NB4 (cell line): ENCODE measurements around the gene LRRN1.
"Not testable (repeated sequence)": the region's sequence is repeated elsewhere in the genome, so short reads cannot be mapped to it uniquely, and the experiment has no call there.

ENCODE experiments used
- DNase-seq: peaks from one replicate; pipeline ENCODE4 v3.0.0; 2010; ENCODE audit warnings: low read depth
- H3K4me3 ChIP-seq: one replicate; pipeline ENCODE4 v1.5.1; 2011; ENCODE audit warnings: mild to moderate bottlenecking, low read depth, low read length, moderate library complexity
- CTCF ChIP-seq: IDR thresholded peaks from one replicate; pipeline ENCODE4 v1.5.1; 2012; ENCODE audit warnings: low read depth, low read length
- MYC ChIP-seq: IDR thresholded peaks from 2 replicates; pipeline ENCODE4 v1.6.1; 2011; ENCODE audit warnings: low read depth, low read length
- POLR2A ChIP-seq: IDR thresholded peaks from 2 replicates; pipeline ENCODE4 v1.6.1; 2011; ENCODE audit warnings: mild to moderate bottlenecking; ENCODE audit not compliant: insufficient read length; ENCODE audit errors: extremely low read depth
- TF ChIP-seq, protein P1 (sequence below): IDR thresholded peaks from 2 replicates; pipeline ENCODE4 v1.6.1; 2011; ENCODE audit warnings: low read depth, low read length

The LRRN1 gene

DNA sequence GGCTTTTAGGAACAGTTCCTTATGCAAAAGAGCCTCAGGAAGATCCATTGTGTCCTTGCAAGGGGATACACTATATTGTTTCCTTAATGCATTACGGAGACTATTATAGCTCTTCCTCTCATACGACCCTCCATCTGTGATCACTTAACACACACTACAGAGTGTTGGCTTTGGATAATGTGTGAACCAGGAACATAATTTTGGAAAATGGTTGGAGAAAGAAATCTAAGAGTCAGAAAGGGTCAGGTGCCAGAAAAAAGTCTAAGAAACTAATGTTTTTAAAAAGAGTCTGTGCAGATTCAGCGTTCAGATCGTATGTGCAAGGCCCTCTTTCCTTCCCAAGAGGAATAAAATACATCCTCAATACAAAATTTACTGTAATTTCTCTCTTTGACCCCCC is 27.3 kb downstream of the LRRN1 start:
- no peak for DNase-seq
- TF ChIP-seq, protein P1, sequence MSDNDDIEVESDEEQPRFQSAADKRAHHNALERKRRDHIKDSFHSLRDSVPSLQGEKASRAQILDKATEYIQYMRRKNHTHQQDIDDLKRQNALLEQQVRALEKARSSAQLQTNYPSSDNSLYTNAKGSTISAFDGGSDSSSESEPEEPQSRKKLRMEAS = no peak
- no peak for TF ChIP-seq POLR2A
- TF ChIP-seq MYC = no peak
- no peak for TF ChIP-seq CTCF
- no peak overlapping the region for H3K4me3 ChIP-seq

GRCh38 chr3:3827111-3827510 is 27.9 kb downstream of the LRRN1 start:
- no peak overlapping the region for H3K4me3 ChIP-seq
- TF ChIP-seq MYC = no peak
- TF ChIP-seq CTCF = no peak
- TF ChIP-seq POLR2A = no peak
- TF ChIP-seq, protein P1 = no peak
- DNase-seq = no peak

DNA sequence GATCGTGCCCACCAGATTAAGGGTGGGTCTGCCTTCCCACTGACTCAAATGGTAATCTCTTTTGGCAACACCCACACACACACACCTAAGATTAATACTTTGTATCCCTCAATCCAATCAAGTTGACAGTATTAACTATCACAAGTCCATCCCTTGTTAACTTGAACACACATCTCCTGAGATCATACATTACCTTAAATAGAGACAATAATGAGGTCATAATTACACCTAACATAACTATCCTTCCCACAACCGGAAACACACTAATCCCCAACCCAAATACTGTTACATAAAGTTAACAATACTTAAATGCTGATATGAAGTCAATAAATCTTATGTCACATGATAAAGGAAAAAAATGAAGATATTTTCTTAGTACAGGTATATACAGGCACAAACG is 29.2 kb downstream of the LRRN1 start:
- DNase-seq = not testable (repeated sequence)

DNA sequence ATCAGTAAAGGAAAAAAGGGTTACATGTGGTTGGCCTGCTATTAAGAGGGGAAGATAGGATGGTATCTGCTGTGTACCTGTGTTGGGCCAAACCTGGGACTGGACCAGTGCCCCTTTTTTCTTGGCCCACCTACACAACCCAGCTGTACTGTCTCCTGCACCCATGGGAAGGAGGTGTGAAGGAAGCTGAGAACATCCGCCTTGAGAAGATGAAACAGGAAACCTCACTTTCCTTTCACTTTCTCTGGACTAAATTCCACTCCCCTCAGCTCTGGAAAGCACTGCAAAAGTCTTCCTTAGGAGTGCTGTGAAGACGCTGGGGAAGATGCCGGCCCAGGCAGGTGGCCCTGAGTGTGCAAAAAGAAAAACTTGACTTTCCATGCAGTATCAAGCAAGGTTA is 37.6 kb downstream of the LRRN1 start:
- TF ChIP-seq MYC = no peak
- TF ChIP-seq, protein P1 = no peak
- no peak for TF ChIP-seq POLR2A
- no peak for DNase-seq
- no peak overlapping the region for H3K4me3 ChIP-seq

More for the DNA sequence above, 29.2 kb downstream of the LRRN1 start:
- H3K4me3 ChIP-seq = not testable (repeated sequence)

DNA sequence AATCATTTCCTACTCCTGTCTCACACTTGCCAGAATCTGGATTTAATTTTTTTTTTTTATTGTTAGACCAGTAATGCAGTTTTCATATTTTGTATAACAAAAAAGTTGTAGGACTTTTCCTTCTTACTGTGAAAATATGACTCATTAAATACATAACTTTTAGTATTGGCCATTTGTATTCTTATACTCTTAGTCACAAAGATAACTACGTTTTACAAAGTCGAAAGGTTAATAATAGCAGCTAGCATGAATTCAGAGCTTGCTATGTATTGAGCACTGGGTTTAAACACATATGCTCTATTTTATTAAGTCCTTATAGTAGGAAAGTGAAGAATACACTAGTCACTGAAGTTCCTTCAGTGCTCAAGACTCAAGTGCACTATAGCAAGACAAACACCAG is 43.1 kb downstream of the LRRN1 start:
- TF ChIP-seq MYC (no peak), POLR2A (no peak), CTCF (no peak)
- TF ChIP-seq, protein P1 = no peak

DNA sequence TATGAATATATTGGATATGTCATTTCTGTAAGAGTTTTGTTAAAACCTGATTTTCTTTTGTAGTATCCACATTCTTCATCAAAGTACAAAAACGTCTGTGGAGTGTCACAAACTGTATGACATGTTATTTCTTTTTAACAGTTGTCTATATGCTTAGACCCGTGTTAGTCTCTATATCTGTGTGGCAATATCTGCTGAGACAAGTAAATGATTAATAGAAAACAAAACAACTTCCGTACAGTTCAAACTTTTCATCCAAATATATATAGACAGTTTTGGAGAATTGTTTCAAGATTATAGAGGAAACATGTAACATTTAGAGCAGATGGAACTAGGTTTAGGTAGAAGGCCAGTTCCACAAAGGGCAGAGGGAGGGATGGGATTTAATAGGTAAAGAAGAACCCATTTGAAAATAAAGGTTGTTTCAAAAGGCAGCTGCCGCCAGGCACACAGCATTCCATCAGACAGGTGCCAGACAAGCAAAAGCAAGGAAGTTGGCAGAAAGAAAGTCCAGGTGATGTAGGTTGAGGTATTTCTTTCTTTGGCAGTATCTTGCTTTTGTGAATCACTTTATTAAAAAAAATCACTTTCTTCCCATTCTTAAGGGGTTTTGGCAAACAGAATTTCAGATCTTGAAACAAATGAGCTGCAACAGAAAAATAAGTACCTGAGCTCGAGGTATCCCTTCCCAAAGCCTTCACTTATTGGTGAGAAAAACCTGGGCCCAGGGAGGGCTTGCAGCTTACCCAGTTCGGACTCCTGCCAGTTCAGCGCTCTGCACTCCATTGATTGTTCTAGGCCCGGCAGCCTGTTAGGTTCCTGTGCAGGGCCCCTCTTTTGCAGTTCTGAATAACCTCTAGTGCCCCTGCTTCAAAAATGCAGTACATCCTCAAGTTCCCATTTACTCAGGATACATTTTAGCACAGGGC is 49.0 kb downstream of the LRRN1 start:
- TF ChIP-seq MYC (no peak), CTCF (no peak), POLR2A (no peak)
- TF ChIP-seq, protein P1 = no peak
- no peak overlapping the region for H3K4me3 ChIP-seq
- DNase-seq = no peak

More for the DNA sequence above, 43.1 kb downstream of the LRRN1 start:
- no peak for DNase-seq
- H3K4me3 ChIP-seq = no peak overlapping the region

- no peak overlapping the region for H3K4me3 ChIP-seq
- DNase-seq = no peak
- TF ChIP-seq MYC (no peak), CTCF (no peak), POLR2A (no peak)
- TF ChIP-seq, protein P1 = no peak
Observed at GRCh38 chr3:3848923-3849275, 49.7 kb downstream of the LRRN1 start.
